HG03095 (cell line): Measurements from ENCODE around the gene FDCSP.
"Not testable (repeated sequence)": the region's sequence is repeated elsewhere in the genome, so short reads cannot be mapped to it uniquely, and the experiment has no call there.

Source experiments
- ATAC-seq: cut with Tn5 transposase; IDR thresholded peaks from one replicate; pipeline ENCODE4 v1.9.1; 2021; ENCODE audit warnings: moderate library complexity; ENCODE audit not compliant: unreplicated experiment

FDCSP gene

DNA sequence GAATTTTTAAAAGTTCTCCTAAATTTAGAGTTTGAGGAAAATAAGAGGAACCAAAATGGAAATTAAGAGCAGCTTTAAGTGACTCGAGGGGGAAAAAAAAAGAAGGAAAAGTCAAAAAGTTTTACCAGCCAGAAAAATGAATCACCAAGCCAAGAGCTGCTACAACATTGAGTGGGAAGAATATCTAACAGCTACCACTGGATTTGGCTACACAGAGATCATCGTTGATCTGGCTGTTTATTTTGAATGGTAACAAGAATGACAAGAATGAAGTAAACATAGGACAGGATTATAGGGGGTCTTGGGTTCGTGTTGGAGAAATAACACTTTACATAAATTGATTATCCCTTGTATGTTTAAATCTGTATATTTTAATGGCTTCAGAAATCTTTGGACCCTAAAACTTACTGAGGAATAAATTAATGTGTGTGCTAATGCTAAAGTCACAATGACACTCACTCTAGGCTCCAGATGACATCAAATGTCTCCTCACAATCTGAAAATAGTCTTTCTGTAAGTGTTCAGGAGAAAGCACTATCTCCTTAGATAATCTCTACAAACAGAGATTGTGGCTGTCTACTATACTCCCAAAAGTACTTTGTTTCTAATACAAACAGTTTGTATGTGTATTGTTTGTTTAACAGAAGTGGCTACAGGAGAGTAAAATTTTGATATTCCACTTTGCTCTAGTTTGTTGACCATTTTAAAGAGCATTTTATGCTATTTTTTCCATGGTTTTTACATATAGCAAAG lies 13.4 kb downstream of the FDCSP start:
- no peak for ATAC-seq

DNA sequence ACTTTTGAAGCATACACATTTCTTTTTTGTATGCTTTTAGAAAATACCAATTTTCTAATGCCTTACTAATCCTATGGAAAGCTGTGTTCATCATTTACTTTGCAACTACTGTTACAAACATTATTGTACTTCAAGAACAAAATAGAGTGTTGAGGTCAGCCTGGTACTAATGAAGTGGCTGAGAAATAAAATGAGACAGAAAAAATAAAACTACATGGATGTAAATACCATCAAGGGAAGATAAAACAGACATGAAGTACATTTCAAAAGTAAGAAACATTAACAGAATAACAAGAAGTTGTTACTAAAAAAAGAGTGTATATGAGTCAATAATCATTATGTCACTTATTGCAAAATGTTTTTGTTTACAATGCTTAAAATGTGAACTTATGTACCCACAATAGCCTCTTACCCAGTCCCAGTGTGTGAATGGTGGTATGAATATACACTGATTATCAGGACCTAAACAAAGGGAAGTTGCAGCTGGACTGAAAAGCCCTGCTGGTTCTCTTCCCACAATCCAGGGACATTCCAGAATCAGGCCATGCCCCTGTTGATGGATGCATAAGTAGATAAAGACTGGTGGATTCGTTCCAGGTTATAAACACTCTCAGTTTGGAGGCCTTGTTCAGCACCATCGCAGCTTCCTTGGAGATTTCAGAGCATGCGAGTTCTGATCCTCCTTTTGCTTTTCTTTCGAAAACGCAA lies 14.1 kb downstream of the FDCSP start:
- ATAC-seq = no peak

DNA sequence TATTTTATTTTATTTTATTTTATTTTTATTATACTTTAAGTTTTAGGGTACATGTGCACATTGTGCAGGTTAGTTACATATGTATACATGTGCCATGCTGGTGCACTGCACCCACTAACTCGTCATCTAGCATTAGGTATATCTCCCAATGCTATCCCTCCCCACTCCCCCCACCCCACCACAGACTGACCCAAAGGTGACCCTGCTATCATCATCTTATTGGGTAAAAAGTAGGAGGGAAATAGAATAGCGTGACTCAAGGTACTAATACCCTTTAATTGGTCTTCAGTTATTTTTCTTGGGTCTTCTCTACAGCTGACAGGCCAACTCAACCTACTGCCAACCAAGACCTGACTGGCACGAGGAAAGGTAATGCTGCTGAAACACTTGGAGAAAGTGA lies 16.4 kb downstream of the FDCSP start, which contains the start of gene CSN3:
Gene CSN3, plus strand, starts transcription at position 301 of the 400 bp plus-strand sequence. CDS start 2,223 bp downstream, outside the sequence.
- ATAC-seq = not testable (repeated sequence)

DNA sequence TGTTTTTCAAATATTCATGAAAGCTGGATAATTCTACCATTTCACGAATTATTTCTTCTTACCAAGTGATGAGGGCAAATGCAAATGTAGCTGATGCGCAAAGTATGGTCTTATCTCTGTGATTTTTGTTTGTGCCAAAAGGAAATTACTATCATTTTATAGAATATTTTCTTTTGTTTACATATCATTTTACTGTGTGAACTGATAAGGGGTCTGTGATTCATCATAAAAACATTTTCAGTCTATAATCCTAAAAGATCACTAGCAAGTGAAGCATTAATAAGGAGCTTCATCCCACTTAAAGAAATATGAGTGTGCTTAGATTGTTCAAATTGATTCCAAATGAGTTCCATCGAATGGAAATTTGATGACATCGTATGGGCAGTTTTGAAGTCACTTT lies 17.2 kb downstream of the FDCSP start:
- no peak for ATAC-seq

DNA sequence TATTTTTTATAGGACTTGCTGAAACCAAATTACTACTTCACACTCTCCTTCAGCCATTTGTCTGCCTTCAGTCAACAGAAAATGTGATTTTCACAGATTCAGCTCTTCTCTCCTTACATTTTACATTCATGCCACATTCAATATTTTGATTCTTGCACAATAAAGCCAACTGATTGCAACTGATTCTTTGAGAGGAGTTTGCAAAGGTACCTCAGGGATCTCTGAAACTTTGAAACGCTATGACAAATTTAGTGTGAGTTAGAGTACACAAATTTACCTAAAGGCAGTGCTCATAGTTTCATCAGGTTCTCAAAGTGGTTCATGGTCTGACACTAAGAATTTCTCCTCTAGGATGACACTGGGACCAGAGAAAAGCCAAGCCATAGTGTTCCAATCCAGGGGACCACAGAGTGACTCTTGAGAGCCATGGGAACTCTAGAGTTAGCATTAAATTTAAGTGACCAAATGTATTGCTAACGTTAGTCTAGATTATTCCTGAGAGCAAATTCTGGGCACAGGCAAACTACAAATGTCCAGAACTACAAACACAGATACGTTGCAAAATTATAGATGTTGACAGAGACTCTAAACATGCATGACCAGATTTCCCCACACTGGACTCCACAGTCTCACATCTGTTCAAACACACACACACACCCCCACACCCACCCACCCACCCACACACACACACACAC lies 25.5 kb downstream of the FDCSP start:
- ATAC-seq = no peak

DNA sequence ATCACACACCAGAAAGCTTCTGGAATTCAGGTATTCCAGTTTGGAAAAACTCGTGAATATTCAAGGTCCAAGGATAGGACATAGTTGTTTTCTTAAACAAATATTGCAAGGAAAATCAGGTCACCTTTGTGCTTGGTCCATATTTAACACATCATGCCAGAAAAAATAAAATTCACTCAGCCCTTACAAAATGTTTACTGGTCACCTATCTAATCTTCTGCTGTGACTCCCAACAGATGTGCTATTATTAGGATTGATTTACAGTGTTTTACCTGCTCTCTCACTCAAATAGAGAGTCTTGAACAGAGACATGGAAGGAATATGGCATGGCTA lies 26.0 kb downstream of the FDCSP start:
- ATAC-seq = no peak

DNA sequence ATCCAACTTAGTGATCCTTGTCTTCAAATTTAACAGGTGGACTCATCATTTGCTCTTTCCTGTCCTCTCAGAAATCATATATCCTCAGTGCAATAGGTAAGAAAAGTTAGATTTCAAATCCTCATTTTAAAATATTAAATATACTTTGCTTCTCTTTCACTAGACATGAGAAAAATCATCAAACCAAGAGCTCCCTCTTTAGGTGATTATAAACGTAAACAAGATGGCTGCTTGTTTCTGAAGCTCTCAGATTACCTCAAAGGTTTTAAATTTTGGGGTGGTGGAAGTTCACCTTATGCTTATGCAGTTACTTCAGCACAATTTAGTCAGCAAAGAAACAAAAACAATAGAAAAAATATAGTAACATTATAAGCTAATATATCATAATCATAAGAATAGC lies 43.8 kb downstream of the FDCSP start:
- no peak for ATAC-seq

DNA sequence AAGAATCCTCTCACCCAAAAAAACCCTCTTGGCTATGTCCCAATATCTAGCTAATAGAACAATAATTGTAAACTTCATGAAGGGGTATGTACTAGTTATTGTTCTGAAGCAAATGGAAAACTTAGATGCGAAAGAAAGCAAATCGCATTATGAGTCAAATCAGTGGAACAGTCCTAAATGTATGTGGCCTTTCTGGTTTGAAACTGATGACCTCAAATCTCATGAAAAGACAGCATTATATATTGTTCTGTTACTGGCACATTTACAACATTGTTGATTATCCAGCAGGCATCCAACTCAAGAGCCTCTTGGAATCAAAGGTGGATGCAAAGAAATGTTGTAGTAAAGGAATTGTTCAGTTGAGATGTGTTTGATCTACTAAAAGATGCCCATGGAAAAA lies 51.2 kb downstream of the FDCSP start:
- ATAC-seq = no peak

DNA sequence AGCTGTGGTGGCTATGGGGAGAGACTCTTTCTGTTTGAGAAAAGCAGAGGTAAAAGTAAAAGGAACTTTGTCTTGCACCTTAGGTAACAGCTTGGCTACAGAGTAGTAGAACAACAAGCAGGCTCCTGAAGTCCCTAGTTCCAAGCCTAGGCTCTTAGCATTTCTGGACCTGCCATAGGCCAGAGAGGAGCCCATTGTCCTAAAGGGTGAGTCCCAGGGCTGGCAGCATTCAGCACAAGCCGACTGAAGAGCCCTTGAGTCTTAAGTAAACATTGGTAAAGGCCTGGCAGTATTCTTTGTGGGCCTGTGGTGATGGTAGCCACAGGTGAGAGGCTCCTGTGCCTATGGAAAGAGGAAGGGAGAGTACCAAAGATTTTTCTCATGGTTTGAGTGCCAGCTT lies 54.6 kb downstream of the FDCSP start:
- no peak for ATAC-seq
